HG03095 (cell line): ENCODE measurements around the gene C19orf25.
"Not testable (repeated sequence)": the region's sequence is repeated elsewhere in the genome, so short reads cannot be mapped to it uniquely, and the experiment has no call there.

ENCODE experiments used
- ATAC-seq: cut with Tn5 transposase; IDR thresholded peaks from one replicate; pipeline ENCODE4 v1.9.1; 2021; ENCODE audit warnings: moderate library complexity; ENCODE audit not compliant: unreplicated experiment

The C19orf25 gene

GRCh38 chr19:1478934-1479707 is at the start of gene C19orf25:
Gene C19orf25, minus strand, starts transcription at chr19:1479215. Its CDS starts 312 bp downstream, at chr19:1478903.
- ATAC-seq: peak; percentile 78

GRCh38 chr19:1527650-1528309 is 48.8 kb upstream of the C19orf25 start:
- no peak for ATAC-seq

GRCh38 chr19:1526979-1527649 is 48.1 kb upstream of the C19orf25 start:
- ATAC-seq: no peak

- ATAC-seq: no peak
These were observed 47.2 kb upstream of the C19orf25 start for GRCh38 chr19:1526066-1526778.

- no peak for ATAC-seq
These were observed 46.3 kb upstream of the C19orf25 start for GRCh38 chr19:1525343-1525742.

- no peak for ATAC-seq
These were observed 45.9 kb upstream of the C19orf25 start for GRCh38 chr19:1524972-1525325.

GRCh38 chr19:1524287-1524971 is 45.4 kb upstream of the C19orf25 start:
- no peak for ATAC-seq

- ATAC-seq: no peak
These were observed 44.6 kb upstream of the C19orf25 start, which contains the start of gene PLK5 for GRCh38 chr19:1523412-1524286. Gene PLK5, plus strand, starts transcription at chr19:1524077. Its CDS starts 2,920 bp downstream, at chr19:1526997.

- no peak for ATAC-seq
These were observed 43.8 kb upstream of the C19orf25 start for GRCh38 chr19:1522838-1523237.

GRCh38 chr19:1522061-1522460 is 43.0 kb upstream of the C19orf25 start:
- ATAC-seq: no peak

GRCh38 chr19:1521636-1522035 is 42.6 kb upstream of the C19orf25 start:
- no peak for ATAC-seq

GRCh38 chr19:1520203-1520780 is 41.3 kb upstream of the C19orf25 start:
- ATAC-seq: no peak

GRCh38 chr19:1519802-1520201 is 40.8 kb upstream of the C19orf25 start:
- ATAC-seq: not testable (repeated sequence)

- ATAC-seq: no peak
These were observed 39.5 kb upstream of the C19orf25 start for GRCh38 chr19:1518471-1518870.

GRCh38 chr19:1516395-1516753 is 37.4 kb upstream of the C19orf25 start:
- no peak for ATAC-seq

- ATAC-seq: no peak
These were observed 36.1 kb upstream of the C19orf25 start for GRCh38 chr19:1514986-1515721.

- ATAC-seq: no peak
These were observed 35.3 kb upstream of the C19orf25 start for GRCh38 chr19:1514295-1514661.

GRCh38 chr19:1513499-1514294 is 34.7 kb upstream of the C19orf25 start:
- ATAC-seq: no peak
